GM12878 (cell line): Measurements from ENCODE around the gene ZNF813. TPM values are rescaled to one million over a fixed set of nuclear protein-coding genes. Genes with fewer than 3 reads are reported as not detected.

Experiments
- ATAC-seq: fragments of 200-7000 bp; cut with Tn5 transposase; 3 replicates; pipeline ENCODE4 v1.9.1; 2020; ENCODE audit warnings: mild to moderate bottlenecking, moderate library complexity
- BruUV-seq: library from RNA; stranded (reverse); fragments of 400-500 nt; replicated peaks from 2 replicates; lab custom pipeline; 2021; lab: Mats Ljungman, UMichigan
- CTCF ChIA-PET: fragments of 300-600 bp; sonication (Branson Sonifier 250); formaldehyde crosslinking; extraction: SDS; loops from one replicate; lab custom pipeline; 2021; ENCODE audit warnings: inconsistent platforms; lab: Yijun Ruan, JAX
- POLR2A ChIA-PET: fragments of 350-600 bp; formaldehyde crosslinking; extraction: SDS; loops from one replicate; lab custom pipeline; 2021; ENCODE audit warnings: inconsistent platforms; lab: Charles Lee
- RAD21 ChIA-PET: fragments of 300-600 bp; sonication (Branson Sonifier 250); formaldehyde crosslinking; loops from one replicate; lab custom pipeline; 2023; ENCODE audit warnings: antibody characterized with exemption; ENCODE audit not compliant: unreplicated experiment; lab: Charles Lee
- SMC1A ChIA-PET: fragments of 300-600 bp; sonication (Branson Sonifier 250); formaldehyde crosslinking; loops from one replicate; lab custom pipeline; 2023; ENCODE audit not compliant: unreplicated experiment, uncharacterized antibody; lab: Charles Lee
- DNase-seq: peaks from one replicate; pipeline ENCODE4 v3.0.0-alpha.2; 2011; ENCODE audit warnings: low read depth, low spot score
- FAIRE-seq: peaks from 3 replicates; lab custom pipeline; 2011; peaks lifted over from hg19 to GRCh38; lab: Jason Lieb, UNC
- H2AFZ ChIP-seq: 2 replicates; pipeline ENCODE4 v1.6.0; 2011; ENCODE audit warnings: low read depth, low read length, control low read depth; ENCODE audit not compliant: control insufficient read depth
- H3K27ac ChIP-seq: 2 replicates; pipeline ENCODE4 v1.5.1; 2011; ENCODE audit warnings: control low read depth; ENCODE audit not compliant: control insufficient read depth, insufficient read depth
- H3K27me3 ChIP-seq, 2 experiments: replicated peaks in 1 of 2; 2 replicates each; pipeline versions ENCODE4 v1.6.0 to v1.6.1; 2011; ENCODE audit warnings: low read length in 1 of 2; ENCODE audit not compliant: control insufficient read depth in 2 of 2, insufficient read depth in 2 of 2
- H3K36me3 ChIP-seq, 2 experiments: 2 replicates each; pipeline ENCODE4 v1.5.1; 2011; ENCODE audit warnings: low read length in 1 of 2; ENCODE audit not compliant: control insufficient read depth in 2 of 2, insufficient read depth in 2 of 2
- H3K4me1 ChIP-seq: 2 replicates; pipeline ENCODE4 v1.6.1; 2011; ENCODE audit warnings: mild to moderate bottlenecking, low read length, moderate library complexity, mixed read lengths; ENCODE audit not compliant: control insufficient read depth, insufficient read depth
- H3K4me2 ChIP-seq: 2 replicates; pipeline ENCODE4 v1.6.0; 2011; ENCODE audit warnings: control low read depth; ENCODE audit not compliant: control insufficient read depth, insufficient read depth
- H3K4me3 ChIP-seq: fragments of 200-600 bp; sonication (generic); 2 replicates; pipeline ENCODE4 v1.5.1; 2016
- H3K79me2 ChIP-seq: 2 replicates; pipeline ENCODE4 v1.6.0; 2011; ENCODE audit warnings: low read length; ENCODE audit not compliant: control insufficient read depth, insufficient read depth
- H3K9ac ChIP-seq: 2 replicates; pipeline ENCODE4 v1.8.0; 2011; ENCODE audit warnings: low read length, control low read depth, mixed read lengths; ENCODE audit not compliant: control insufficient read depth, insufficient read depth
- H3K9me3 ChIP-seq: replicated peaks from 3 replicates; pipeline ENCODE4 v1.5.1; 2011; ENCODE audit warnings: mild to moderate bottlenecking, low read length; ENCODE audit not compliant: control insufficient read depth, insufficient read depth
- H4K20me1 ChIP-seq: 2 replicates; pipeline ENCODE4 v1.6.0; 2011; ENCODE audit not compliant: control insufficient read depth, insufficient read depth
- STAT1 ChIP-seq: fragments of 450-650 bp; conservative IDR thresholded peaks from 2 replicates; pipeline ENCODE4 v1.6.1; 2014; ENCODE audit warnings: antibody characterized with exemption, mild to moderate bottlenecking
- WGBS: methylation state at CpG from one replicate; pipeline ENCODE4 v1.1.6; 2016; ENCODE audit warnings: low lambda C conversion rate; ENCODE audit not compliant: insufficient replicate concordance, insufficient coverage; ENCODE audit errors: missing lambda C conversion rate; 5-methylcytosine and 5-hydroxymethylcytosine counted together
- in situ Hi-C: fragments of 300-500 bp; cut with MboI; formaldehyde crosslinking; loops from 9 replicates; pipeline ENCODE4 v1.14.3; 2018; ENCODE audit warnings: mixed read lengths
- intact Hi-C: fragments of 100-400 bp; cut with micrococcal nuclease; formaldehyde crosslinking; loops from one replicate; pipeline ENCODE4 v1.14.2; 2022; ENCODE audit not compliant: unreplicated experiment
- polyA plus RNA-seq, 11 experiments: library from polyadenylated mRNA; depleted of rRNA in 4 of 11; unstranded in 6 of 11; stranded (reverse) in 5 of 11; fragments of >200 nt; fragmentation: Nextera tagmentation in 4 of 11; fragmentation: Illumina TruSeq in 1 of 11; extraction: Ambion mirVana in 4 of 11; extraction: Trizol in 1 of 11; gene quantifications; 1 replicate in 1 of 11; 2 replicates in 10 of 11; pipeline versions ENCODE4 v1.2.1 to v1.2.3, GENCODE V29; 2011 to 2016; ENCODE audit warnings: inconsistent platforms in 2 of 11, missing spikeins in 2 of 11, low read depth in 1 of 11
- total RNA-seq, 4 experiments: library from RNA; depleted of rRNA in 3 of 4; stranded (reverse); fragments of >200 nt in 3 of 4; fragmentation: Illumina TruSeq in 1 of 4; extraction: Trizol in 1 of 4; gene quantifications; 2 replicates each; pipeline versions ENCODE4 v1.2.1 to v1.2.3, GENCODE V29; 2013 to 2021
- TF ChIP-seq, protein P1 (sequence below): fragments of 450-650 bp; IDR thresholded peaks from 2 replicates; pipeline ENCODE4 v1.6.1; 2017; ENCODE audit warnings: mild to moderate bottlenecking, moderate library complexity

Gene ZNF813
- total and polyA plus RNA-seq, 10 of the 15 experiments (the other 5 are each of a cell fraction or from before 2014, with no cell fraction given) = 0.27 to 4.8 (median 2.6) TPM

DNA sequence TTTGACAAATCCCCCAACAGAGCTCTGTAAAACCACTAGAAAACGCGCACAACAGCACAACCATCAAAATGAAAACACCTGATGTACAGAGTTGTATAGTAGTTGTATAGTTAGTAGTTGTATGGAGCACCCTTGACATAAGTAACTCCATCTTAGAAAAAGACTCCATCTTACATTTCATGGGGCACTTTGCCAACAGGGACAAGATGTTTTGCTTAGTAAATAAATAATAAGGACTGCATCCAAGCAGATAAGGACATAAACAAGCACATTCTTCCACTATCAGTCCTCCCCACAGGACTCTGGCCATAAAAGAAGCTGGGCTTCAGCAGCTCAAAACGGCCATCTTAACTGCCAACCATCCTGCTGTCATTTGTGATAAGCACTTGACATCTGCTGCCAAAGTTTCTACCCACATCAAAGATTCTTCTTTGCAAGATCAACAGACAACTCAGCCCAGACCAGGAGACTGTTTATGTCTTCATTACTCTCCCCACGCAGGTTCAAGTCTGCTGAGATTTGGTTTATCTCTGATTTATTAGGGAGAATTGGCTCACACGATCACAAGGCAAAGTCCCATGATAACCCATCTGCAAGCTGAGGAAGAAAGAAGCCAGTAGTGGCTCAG is 49.7 kb downstream of the ZNF813 start:
- H3K27me3 ChIP-seq = no peaks in the 10 kb centered on the region
- no peaks in the 10 kb centered on the region for H3K36me3 ChIP-seq
- BruUV-seq = no TSS peak
- no peak for FAIRE-seq
- TF ChIP-seq, protein P1, sequence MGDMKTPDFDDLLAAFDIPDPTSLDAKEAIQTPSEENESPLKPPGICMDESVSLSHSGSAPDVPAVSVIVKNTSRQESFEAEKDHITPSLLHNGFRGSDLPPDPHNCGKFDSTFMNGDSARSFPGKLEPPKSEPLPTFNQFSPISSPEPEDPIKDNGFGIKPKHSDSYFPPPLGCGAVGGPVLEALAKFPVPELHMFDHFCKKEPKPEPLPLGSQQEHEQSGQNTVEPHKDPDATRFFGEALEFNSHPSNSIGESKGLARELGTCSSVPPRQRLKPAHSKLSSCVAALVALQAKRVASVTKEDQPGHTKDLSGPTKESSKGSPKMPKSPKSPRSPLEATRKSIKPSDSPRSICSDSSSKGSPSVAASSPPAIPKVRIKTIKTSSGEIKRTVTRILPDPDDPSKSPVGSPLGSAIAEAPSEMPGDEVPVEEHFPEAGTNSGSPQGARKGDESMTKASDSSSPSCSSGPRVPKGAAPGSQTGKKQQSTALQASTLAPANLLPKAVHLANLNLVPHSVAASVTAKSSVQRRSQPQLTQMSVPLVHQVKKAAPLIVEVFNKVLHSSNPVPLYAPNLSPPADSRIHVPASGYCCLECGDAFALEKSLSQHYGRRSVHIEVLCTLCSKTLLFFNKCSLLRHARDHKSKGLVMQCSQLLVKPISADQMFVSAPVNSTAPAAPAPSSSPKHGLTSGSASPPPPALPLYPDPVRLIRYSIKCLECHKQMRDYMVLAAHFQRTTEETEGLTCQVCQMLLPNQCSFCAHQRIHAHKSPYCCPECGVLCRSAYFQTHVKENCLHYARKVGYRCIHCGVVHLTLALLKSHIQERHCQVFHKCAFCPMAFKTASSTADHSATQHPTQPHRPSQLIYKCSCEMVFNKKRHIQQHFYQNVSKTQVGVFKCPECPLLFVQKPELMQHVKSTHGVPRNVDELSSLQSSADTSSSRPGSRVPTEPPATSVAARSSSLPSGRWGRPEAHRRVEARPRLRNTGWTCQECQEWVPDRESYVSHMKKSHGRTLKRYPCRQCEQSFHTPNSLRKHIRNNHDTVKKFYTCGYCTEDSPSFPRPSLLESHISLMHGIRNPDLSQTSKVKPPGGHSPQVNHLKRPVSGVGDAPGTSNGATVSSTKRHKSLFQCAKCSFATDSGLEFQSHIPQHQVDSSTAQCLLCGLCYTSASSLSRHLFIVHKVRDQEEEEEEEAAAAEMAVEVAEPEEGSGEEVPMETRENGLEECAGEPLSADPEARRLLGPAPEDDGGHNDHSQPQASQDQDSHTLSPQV = peak; percentile 47; the same call in 1 of the 2 replicates
- TF ChIP-seq STAT1 = no peak
- intact Hi-C loops = no loop called here
- no peak overlapping the region for H3K9ac ChIP-seq
- no peak overlapping the region for H3K4me3 ChIP-seq
- RAD21 ChIA-PET = no interaction called here
- peaks cover 7% of the 10 kb centered on the region; the same call in 2 of the 3 replicates for H3K9me3 ChIP-seq
- no peaks in the 10 kb centered on the region for H3K79me2 ChIP-seq
- 29% methylated on average over 5 of the region's 5 CpGs for WGBS
- in situ Hi-C loops = no loop called here
- SMC1A ChIA-PET = interaction anchor here (0.7 to 1.3 kb wide), 2 partner anchors 10 to 28 kb away, joined by 3 to 4 read pairs; no protein-coding TSS in a partner anchor
- H4K20me1 ChIP-seq = no peaks in the 10 kb centered on the region
- no peak overlapping the region for H3K27ac ChIP-seq
- H2AFZ ChIP-seq = no peak overlapping the region
- peaks cover 4% of the 10 kb centered on the region; the same call in 1 of the 2 replicates for H3K4me1 ChIP-seq
- H3K4me2 ChIP-seq = no peak overlapping the region
- no peak for DNase-seq
- no peak for ATAC-seq
- POLR2A ChIA-PET = no interaction called here
- CTCF ChIA-PET = no interaction called here
